ENCODE measurements around the gene BRAT1. TPM values are rescaled to one million over a fixed set of nuclear protein-coding genes. Genes with fewer than 3 reads are reported as not detected.
A peak's percentile ranks its signal among the peaks of the same experiment; 100 is the strongest.

BRAT1 gene
- polyA plus RNA-seq (2011; rRNA removed) (6.2 and 9.8 TPM in 2 replicates), polyA minus RNA-seq (2011; rRNA and poly(A)+ RNA removed) (5.3 and 6.2 TPM in 2 replicates)

- H3K9me3 ChIP-seq (ENCODE audit: control insufficient read depth, insufficient read depth, low read length), result no peaks in the 10 kb centered on the region
- ChIA-PET CTCF (interaction anchor here (0.5 to 0.9 kb wide), 3 partner anchors 43 to 104 kb away, joined by 3 to 12 read pairs (median 8); no protein-coding TSS in a partner anchor), POLR2A (interaction anchor here (0.8 kb wide), 1 partner anchor 35 kb away, joined by 3 read pairs; no protein-coding TSS in a partner anchor)
- no peaks in the 10 kb centered on the region for H3K27me3 ChIP-seq (ENCODE audit: control insufficient read depth, insufficient read depth, low read length)
- peak within 1 kb of the TSS; percentile 77 for H3K4me3 ChIP-seq (ENCODE audit: low read depth, low read length)
- peak; percentile 81 for DNase-seq (ENCODE audit: low read depth, low spot score)
- TF ChIP-seq CTCF (IDR thresholded peaks at IDR 0.05; ENCODE audit: low read depth, low read length), result peak; percentile 29; the same call in 1 of the 2 replicates
- H3K27ac ChIP-seq (ENCODE audit: low read depth, low read length), result peak within 1 kb of the TSS; percentile 98
Observed at GRCh38 chr7:2555121-2556052, at the start of gene BRAT1. TSS of gene BRAT1 (minus strand) at chr7:2555524. CDS start at chr7:2554431, 1,093 bp downstream.

- CTCF ChIA-PET, result no interaction called here
- no peak for DNase-seq (ENCODE audit: low read depth, low spot score)
- no peak overlapping the region for H3K4me3 ChIP-seq (ENCODE audit: low read depth, low read length)
- no peak overlapping the region for H3K27ac ChIP-seq (ENCODE audit: low read depth, low read length)
- no peaks in the 10 kb centered on the region for H3K27me3 ChIP-seq (ENCODE audit: control insufficient read depth, insufficient read depth, low read length)
- POLR2A ChIA-PET, result no interaction called here
- no peaks in the 10 kb centered on the region; the same call in 1 of the 2 replicates for H3K9me3 ChIP-seq (ENCODE audit: control insufficient read depth, insufficient read depth, low read length)
- TF ChIP-seq CTCF (IDR thresholded peaks at IDR 0.05; ENCODE audit: low read depth, low read length), result no peak
Observed at GRCh38 chr7:2604608-2605174, 49.4 kb upstream of the BRAT1 start.

- no peak for DNase-seq (ENCODE audit: low read depth, low spot score)
- TF ChIP-seq CTCF (IDR thresholded peaks at IDR 0.05; ENCODE audit: low read depth, low read length), result no peak
Observed at GRCh38 chr7:2603044-2603965, 48.0 kb upstream of the BRAT1 start.

GRCh38 chr7:2602406-2603043 lies 47.2 kb upstream of the BRAT1 start:
- TF ChIP-seq CTCF (IDR thresholded peaks at IDR 0.05; ENCODE audit: low read depth, low read length), result no peak
- no peak overlapping the region for H3K27ac ChIP-seq (ENCODE audit: low read depth, low read length)
- DNase-seq (ENCODE audit: low read depth, low spot score), result no peak
- H3K9me3 ChIP-seq (ENCODE audit: control insufficient read depth, insufficient read depth, low read length), result no peaks in the 10 kb centered on the region; the same call in 1 of the 2 replicates
- ChIA-PET CTCF (no interaction called here), POLR2A (no interaction called here)
- no peak overlapping the region for H3K4me3 ChIP-seq (ENCODE audit: low read depth, low read length)
- no peaks in the 10 kb centered on the region for H3K27me3 ChIP-seq (ENCODE audit: control insufficient read depth, insufficient read depth, low read length)

More at GRCh38 chr7:2603044-2603965, 48.0 kb upstream of the BRAT1 start:
- ChIA-PET POLR2A (no interaction called here), CTCF (no interaction called here)
- Histone ChIP-seq H3K9me3 (ENCODE audit: control insufficient read depth, insufficient read depth, low read length) (no peaks in the 10 kb centered on the region; the same call in 1 of the 2 replicates), H3K4me3 (ENCODE audit: low read depth, low read length) (no peak overlapping the region), H3K27me3 (ENCODE audit: control insufficient read depth, insufficient read depth, low read length) (no peaks in the 10 kb centered on the region), H3K27ac (ENCODE audit: low read depth, low read length) (no peak overlapping the region)

Data from AG04450 (cell line).